Gastrocnemius medialis (tissue), 4 donors: ENCODE results near the gene PCCA. TPM values are rescaled to one million over a fixed set of nuclear protein-coding genes. Genes with fewer than 3 reads are reported as not detected.

Experiments
- ATAC-seq, 2 donors: fragments of 150-250 bp; one replicate each; pipeline ENCODE4 v1.9.1; 2016
- DNase-seq, 2 donors: peaks; one replicate each; pipeline ENCODE4 v3.0.0-alpha.2; 2019
- H3K27ac ChIP-seq, 4 donors: fragments of 200-600 bp; sonication (generic); 1 replicate in 1 of 4; 2 replicates in 3 of 4; pipeline ENCODE4 v1.5.1; 2016 to 2018; ENCODE audit warnings: mild to moderate bottlenecking in 2 of 4, moderate library complexity in 1 of 4
- H3K27me3 ChIP-seq, 3 donors: fragments of 200-600 bp; sonication (generic) in 2 of 3; 1 replicate in 1 of 3; 2 replicates in 2 of 3; pipeline versions ENCODE4 v1.5.1 to v1.6.0; 2016 to 2019; ENCODE audit warnings: mild to moderate bottlenecking in 1 of 3, moderate library complexity in 1 of 3
- H3K36me3 ChIP-seq, 2 donors: fragments of 200-600 bp; sonication (generic) in 1 of 2; one replicate each; pipeline ENCODE4 v1.5.1; 2017 to 2018
- H3K4me1 ChIP-seq, 2 donors: fragments of 200-600 bp; sonication (generic) in 1 of 2; one replicate each; pipeline ENCODE4 v1.5.1; 2016 to 2017; ENCODE audit warnings: mild to moderate bottlenecking in 2 of 2
- H3K4me3 ChIP-seq, 4 donors: fragments of 200-600 bp; sonication (generic) in 3 of 4; 1 replicate in 1 of 4; 2 replicates in 3 of 4; pipeline ENCODE4 v1.5.1; 2016 to 2019; ENCODE audit warnings: mild to moderate bottlenecking in 2 of 4
- H3K9me3 ChIP-seq, 3 donors: fragments of 200-600 bp; sonication (generic) in 2 of 3; 1 replicate in 1 of 3; 2 replicates in 2 of 3; pipeline ENCODE4 v1.5.1; 2016 to 2019
- CTCF ChIP-seq, 5 experiments: fragments of 450-650 bp in 3 of 5; fragments of 200-600 bp in 2 of 5; sonication (generic) in 2 of 5; IDR thresholded peaks in 4 of 5; conservative IDR thresholded peaks in 1 of 5; 1 replicate in 4 of 5; 2 replicates in 1 of 5; pipeline ENCODE4 v1.5.1; 2016 to 2019; ENCODE audit warnings: antibody characterized with exemption in 5 of 5, mild to moderate bottlenecking in 3 of 5, moderate library complexity in 3 of 5
- POLR2A ChIP-seq, 2 donors: fragments of 450-650 bp; IDR thresholded peaks; one replicate each; pipeline ENCODE4 v1.6.1; 2017; ENCODE audit warnings: antibody characterized with exemption in 2 of 2, mild to moderate bottlenecking in 2 of 2, moderate library complexity in 2 of 2
- in situ Hi-C, 4 donors: fragments of 200-750 bp; cut with MboI; loops; one replicate each; pipeline versions ENCODE4 v1.15.0 to v1.8.0; 2017; ENCODE audit warnings: low sequenced_read_pairs in 4 of 4
- intact Hi-C: fragments of 100-400 bp; cut with DNase I; formaldehyde crosslinking; loops from one replicate; pipeline ENCODE4 v1.15.1; 2023; ENCODE audit warnings: low total_unique reads
- total RNA-seq, 4 donors: library from RNA; depleted of rRNA; stranded (reverse); fragments of >200 nt; gene quantifications; one replicate each; pipeline versions ENCODE4 v1.1.0 to v1.2.3, GENCODE V29; 2016

Gene PCCA
- total RNA-seq, 4 donors from 2014 or later = 7.5 to 19.5 (median 10.8) TPM

GRCh38 chr13:100502446-100502845, 413.6 kb downstream of the PCCA start:
- no peak overlapping the region for H3K4me3 ChIP-seq
- DNase-seq = no peak
- no peaks in the 10 kb centered on the region for H3K27me3 ChIP-seq
- TF ChIP-seq POLR2A (IDR thresholded peaks at IDR 0.05) (no peak), CTCF (IDR thresholded peaks at IDR 0.05 in 4 of 5, conservative IDR thresholded peaks at IDR 0.05 in 1 of 5) (no peak)
- no peaks in the 10 kb centered on the region for H3K4me1 ChIP-seq
- in situ Hi-C loops = loop anchor here in 3 of 4 donors (25.0 kb wide), 2 partner anchors 590 to 840 kb away; no protein-coding TSS in a partner anchor
- no peaks in the 10 kb centered on the region for H3K9me3 ChIP-seq
- H3K36me3 ChIP-seq = no peaks in the 10 kb centered on the region
- ATAC-seq = no peak
- intact Hi-C loops = no loop called here
- no peak overlapping the region for H3K27ac ChIP-seq

- intact Hi-C loops = no loop called here
- H3K4me1 ChIP-seq = no peaks in the 10 kb centered on the region
- no peak for DNase-seq
- TF ChIP-seq CTCF (IDR thresholded peaks at IDR 0.05 in 4 of 5, conservative IDR thresholded peaks at IDR 0.05 in 1 of 5) = no peak
- no peak for TF ChIP-seq POLR2A (IDR thresholded peaks at IDR 0.05)
- no peak overlapping the region for H3K4me3 ChIP-seq
- in situ Hi-C loops = loop anchor here in 3 of 4 donors (25.0 kb wide), 2 partner anchors 591 to 841 kb away; no protein-coding TSS in a partner anchor
- no peak overlapping the region for H3K27ac ChIP-seq
- ATAC-seq = no peak
- no peaks in the 10 kb centered on the region for H3K27me3 ChIP-seq
- no peaks in the 10 kb centered on the region for H3K9me3 ChIP-seq
- no peaks in the 10 kb centered on the region for H3K36me3 ChIP-seq
Observed at GRCh38 chr13:100503622-100504021, 414.7 kb downstream of the PCCA start.

GRCh38 chr13:100506154-100506553, 417.3 kb downstream of the PCCA start:
- DNase-seq (no peak), ATAC-seq (no peak)
- in situ Hi-C loops = loop anchor here in 3 of 4 donors (25.0 kb wide), 2 partner anchors 594 to 844 kb away; no protein-coding TSS in a partner anchor
- no peaks in the 10 kb centered on the region for H3K36me3 ChIP-seq
- intact Hi-C loops = no loop called here
- TF ChIP-seq CTCF (IDR thresholded peaks at IDR 0.05 in 4 of 5, conservative IDR thresholded peaks at IDR 0.05 in 1 of 5) = no peak
- TF ChIP-seq POLR2A (IDR thresholded peaks at IDR 0.05) = no peak
- H3K27me3 ChIP-seq = no peaks in the 10 kb centered on the region
- H3K4me3 ChIP-seq = no peak overlapping the region
- H3K4me1 ChIP-seq = no peaks in the 10 kb centered on the region
- no peaks in the 10 kb centered on the region for H3K9me3 ChIP-seq
- H3K27ac ChIP-seq = no peak overlapping the region

GRCh38 chr13:100506600-100507422, 417.9 kb downstream of the PCCA start:
- H3K36me3 ChIP-seq = no peaks in the 10 kb centered on the region
- H3K27me3 ChIP-seq = no peaks in the 10 kb centered on the region
- intact Hi-C loops = no loop called here
- no peak overlapping the region for H3K27ac ChIP-seq
- no peaks in the 10 kb centered on the region for H3K9me3 ChIP-seq
- H3K4me1 ChIP-seq = no peaks in the 10 kb centered on the region
- no peak for TF ChIP-seq POLR2A (IDR thresholded peaks at IDR 0.05)
- no peak for TF ChIP-seq CTCF (IDR thresholded peaks at IDR 0.05 in 4 of 5, conservative IDR thresholded peaks at IDR 0.05 in 1 of 5)
- ATAC-seq (no peak), DNase-seq (no peak)
- in situ Hi-C loops = loop anchor here in 3 of 4 donors (25.0 kb wide), 2 partner anchors 595 to 845 kb away; no protein-coding TSS in a partner anchor
- no peak overlapping the region for H3K4me3 ChIP-seq
